Endothelial cell (in vitro differentiated cells): Measurements from ENCODE around the gene CLIC1. TPM values are rescaled to one million over a fixed set of nuclear protein-coding genes. Genes with fewer than 3 reads are reported as not detected.
A peak's percentile ranks its signal among the peaks of the same experiment; 100 is the strongest.

Source experiments
- DNase-seq: peaks from one replicate; pipeline ENCODE4 v3.0.0; 2021; ENCODE audit warnings: low spot score
- H3K27ac Mint-ChIP-seq: one replicate; pipeline ENCODE4 v1.8.0; 2021; ENCODE audit warnings: mixed read lengths, inconsistent platforms; ENCODE audit not compliant: unreplicated experiment
- H3K27me3 Mint-ChIP-seq: one replicate; pipeline ENCODE4 v1.8.0; 2021; ENCODE audit warnings: mild to moderate bottlenecking, moderate library complexity, mixed read lengths, inconsistent platforms; ENCODE audit not compliant: unreplicated experiment
- H3K36me3 Mint-ChIP-seq: one replicate; pipeline ENCODE4 v1.8.0; 2021; ENCODE audit warnings: mild to moderate bottlenecking, low read depth, mixed read lengths, inconsistent platforms; ENCODE audit not compliant: unreplicated experiment
- H3K4me1 Mint-ChIP-seq: one replicate; pipeline ENCODE4 v1.8.0; 2021; ENCODE audit warnings: mild to moderate bottlenecking, mixed read lengths, inconsistent platforms; ENCODE audit not compliant: unreplicated experiment
- H3K4me3 Mint-ChIP-seq: one replicate; pipeline ENCODE4 v1.8.0; 2021; ENCODE audit warnings: mild to moderate bottlenecking, mixed read lengths, inconsistent platforms; ENCODE audit not compliant: unreplicated experiment
- H3K9me3 Mint-ChIP-seq: one replicate; pipeline ENCODE4 v1.8.0; 2021; ENCODE audit warnings: mixed read lengths, inconsistent platforms; ENCODE audit not compliant: unreplicated experiment
- CTCF ChIP-seq: fragments of 200-600 bp; sonication (generic); IDR thresholded peaks from one replicate; pipeline ENCODE4 v1.5.0; 2021; ENCODE audit warnings: antibody characterized with exemption; ENCODE audit not compliant: unreplicated experiment
- long read RNA-seq: library from polyadenylated mRNA; unstranded; transcript quantifications from one replicate; pipeline ENCODE4 v2.0.0, GENCODE V29; 2020; ENCODE audit not compliant: unreplicated experiment
- total RNA-seq: library from RNA; stranded (reverse); fragmentation: NEBNext Ultra II Directional; extraction: Animal tissue kit (Norgen Biotek cat#: 25700); gene quantifications from one replicate; pipeline ENCODE4 v1.2.1, GENCODE V29; 2021; ENCODE audit not compliant: unreplicated experiment

Gene CLIC1
- 420 TPM for total RNA-seq
- long read RNA-seq, transcript CLIC1-208 (6 exons, 1,254 nt) = major isoform, 307 of 368 reads
- long read RNA-seq, partial matches to known transcripts = 8 of 368 reads
- long read RNA-seq, other reads (novel, unspliced or antisense) = 47 of 368 reads

DNA sequence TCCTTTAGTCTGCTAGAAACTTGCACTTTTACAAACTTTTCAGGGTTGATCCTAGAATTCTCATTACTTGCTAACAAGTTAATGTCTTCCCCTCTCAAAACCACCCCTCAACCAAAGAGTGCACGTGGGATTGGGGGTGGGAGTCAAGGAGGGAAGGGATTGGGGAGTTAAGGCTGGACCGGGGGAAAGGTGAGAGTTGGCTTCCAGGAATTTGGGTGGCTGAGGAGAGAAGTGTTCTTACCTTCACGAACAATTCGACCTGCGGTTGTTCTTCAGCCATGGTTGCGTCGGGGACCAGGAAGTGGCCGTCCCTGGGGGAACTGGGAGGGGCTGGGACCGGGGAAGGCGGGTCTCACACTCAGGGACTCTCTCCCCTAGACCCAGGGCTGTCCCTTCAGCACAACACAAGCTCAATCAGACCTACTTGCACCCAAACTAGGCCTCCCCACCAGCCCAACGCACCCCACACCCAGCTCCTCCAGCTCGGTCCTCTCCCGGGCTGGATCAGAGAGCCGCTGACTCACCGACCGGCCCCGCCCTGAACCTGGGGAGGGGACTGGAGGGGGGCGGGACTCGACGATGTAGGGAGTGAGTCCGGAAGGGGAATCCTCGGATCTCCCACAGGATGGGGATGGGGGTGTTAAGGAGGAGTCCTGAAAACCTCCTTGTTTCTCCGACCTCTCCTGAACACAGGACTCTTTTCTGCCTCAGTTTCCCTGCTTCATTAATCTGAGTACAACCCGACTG is at the start of gene CLIC1:
TSS of gene CLIC1 (minus strand) at position 510 of the 747 bp plus-strand sequence. CDS start at position 280, 230 bp downstream.
- DNase-seq = peak; percentile 73
- H3K27me3 Mint-ChIP-seq = peaks cover 20% of the 10 kb centered on the region
- H3K4me1 Mint-ChIP-seq = peaks cover 53% of the 10 kb centered on the region
- peak within 1 kb of the TSS; percentile 100 for H3K4me3 Mint-ChIP-seq
- H3K9me3 Mint-ChIP-seq = no peaks in the 10 kb centered on the region
- peaks cover 27% of the 10 kb centered on the region for H3K36me3 Mint-ChIP-seq
- no peak for TF ChIP-seq CTCF
- peak within 1 kb of the TSS; percentile 100 for H3K27ac Mint-ChIP-seq

GRCh38 chr6:31785475-31785874 is 49.1 kb upstream of the CLIC1 start:
- Mint-ChIP-seq H3K27me3 (no peaks in the 10 kb centered on the region), H3K9me3 (no peaks in the 10 kb centered on the region), H3K27ac (no peak overlapping the region)

GRCh38 chr6:31784098-31784925 is 48.0 kb upstream of the CLIC1 start:
- no peaks in the 10 kb centered on the region for H3K4me1 Mint-ChIP-seq
- H3K9me3 Mint-ChIP-seq = no peaks in the 10 kb centered on the region
- H3K27ac Mint-ChIP-seq = no peak overlapping the region
- peaks cover 13% of the 10 kb centered on the region for H3K36me3 Mint-ChIP-seq
- H3K27me3 Mint-ChIP-seq = no peaks in the 10 kb centered on the region
- DNase-seq = no peak
- H3K4me3 Mint-ChIP-seq = no peak overlapping the region
- no peak for TF ChIP-seq CTCF

More at GRCh38 chr6:31785475-31785874, 49.1 kb upstream of the CLIC1 start:
- no peak for DNase-seq
- Mint-ChIP-seq H3K36me3 (peaks cover 13% of the 10 kb centered on the region), H3K4me1 (peaks cover under 1% of the 10 kb centered on the region), H3K4me3 (no peak overlapping the region)
- no peak for TF ChIP-seq CTCF

DNA sequence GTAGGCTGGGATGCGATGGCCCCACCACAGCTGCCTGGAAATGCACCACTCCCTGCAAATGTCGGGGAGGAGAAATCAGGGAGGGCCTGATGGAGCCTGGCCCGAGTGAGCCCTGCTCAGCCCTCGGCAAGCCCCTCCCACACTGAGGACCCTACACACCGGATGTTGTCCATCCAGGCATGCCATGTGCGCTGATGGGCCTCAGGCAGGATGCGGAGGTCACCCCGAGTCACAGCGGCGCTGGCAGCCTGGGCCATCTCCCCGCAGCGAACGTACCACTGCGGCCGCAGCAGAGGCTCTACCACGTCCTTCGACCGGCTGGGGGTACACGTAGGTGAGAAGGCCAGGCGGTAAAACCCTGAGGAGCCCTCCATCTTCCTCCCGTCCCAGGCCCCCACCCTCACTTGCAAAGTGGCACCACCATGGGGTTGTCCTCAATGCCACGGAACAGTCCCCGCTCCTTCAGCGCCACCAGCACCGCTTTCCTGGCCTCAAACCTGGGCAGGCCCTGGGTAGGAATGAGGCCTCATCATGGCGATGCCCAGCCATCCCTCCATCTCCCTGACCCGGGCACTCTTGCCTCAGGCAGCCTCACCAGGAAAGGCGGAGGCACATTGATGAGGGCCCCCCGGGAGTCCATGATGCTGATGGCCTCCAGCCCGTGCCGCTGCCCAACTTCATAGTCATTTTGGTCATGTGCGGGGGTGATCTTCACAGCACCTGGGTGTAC is 46.0 kb upstream of the CLIC1 start:
- DNase-seq = no peak
- Mint-ChIP-seq H3K36me3 (peaks cover 13% of the 10 kb centered on the region), H3K27ac (no peak overlapping the region), H3K27me3 (peaks cover 2% of the 10 kb centered on the region), H3K9me3 (no peaks in the 10 kb centered on the region), H3K4me1 (no peaks in the 10 kb centered on the region), H3K4me3 (no peak overlapping the region)
- TF ChIP-seq CTCF = no peak
